GM18861 (cell line): ENCODE measurements around the gene RHOF.

Experiments used
- ATAC-seq: cut with Tn5 transposase; IDR thresholded peaks from one replicate; pipeline ENCODE4 v1.9.1; 2021; ENCODE audit not compliant: unreplicated experiment

The RHOF gene

DNA sequence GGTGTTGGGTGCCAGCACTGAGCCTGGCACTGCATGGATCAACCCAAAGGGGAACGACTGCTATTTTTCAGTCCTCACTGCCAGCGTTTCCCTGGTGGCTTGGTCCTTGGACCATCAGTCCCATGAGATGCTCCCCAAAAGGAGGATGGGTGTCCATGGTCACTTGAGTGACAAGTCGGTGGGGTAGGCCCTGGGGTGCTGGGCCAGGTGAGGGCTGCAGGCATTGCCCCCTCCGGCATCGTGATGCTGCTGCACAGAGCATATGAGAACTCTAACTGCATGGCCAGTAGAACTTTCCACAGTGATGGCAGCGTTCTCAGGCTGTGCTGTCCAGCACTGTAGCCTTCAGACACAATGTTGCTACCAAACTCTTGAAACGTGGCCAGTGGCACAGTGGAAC is 26.6 kb upstream of the RHOF start:
- ATAC-seq = no peak

DNA sequence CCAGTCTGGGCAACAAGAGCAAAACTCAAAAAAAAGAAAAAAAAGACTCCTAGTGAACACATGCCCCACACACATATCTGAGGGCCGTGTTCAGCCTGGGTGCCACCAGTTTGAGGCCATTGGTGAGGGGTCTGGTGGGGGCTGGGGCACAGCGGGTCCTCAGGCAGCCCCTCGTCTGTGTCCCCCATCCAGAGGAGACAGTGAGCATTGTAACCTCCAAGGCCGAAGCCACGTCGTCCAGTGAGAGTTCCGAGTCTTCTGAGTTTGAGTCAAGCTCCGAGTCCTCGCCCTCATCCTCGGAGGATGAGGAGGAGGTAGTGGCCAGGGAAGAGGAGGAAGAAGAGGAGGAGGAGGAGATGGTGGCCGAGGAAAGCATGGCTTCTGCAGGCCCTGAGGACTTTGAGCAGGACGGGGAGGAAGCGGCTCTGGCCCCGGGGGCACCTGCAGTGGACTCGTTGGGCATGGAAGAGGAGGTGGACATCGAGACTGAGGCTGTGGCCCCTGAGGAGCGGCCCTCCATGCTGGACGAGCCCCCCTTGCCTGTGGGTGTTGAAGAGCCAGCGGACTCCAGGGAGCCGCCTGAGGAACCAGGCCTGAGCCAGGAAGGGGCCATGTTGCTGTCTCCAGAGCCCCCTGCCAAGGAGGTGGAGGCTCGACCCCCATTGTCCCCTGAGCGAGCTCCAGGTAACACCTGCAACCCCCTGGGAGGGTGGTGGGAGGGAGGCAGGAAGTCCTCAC is 25.9 kb upstream of the RHOF start:
- no peak for ATAC-seq

- no peak for ATAC-seq
Observed at GRCh38 chr12:121817648-121818043, 24.2 kb upstream of the RHOF start.

DNA sequence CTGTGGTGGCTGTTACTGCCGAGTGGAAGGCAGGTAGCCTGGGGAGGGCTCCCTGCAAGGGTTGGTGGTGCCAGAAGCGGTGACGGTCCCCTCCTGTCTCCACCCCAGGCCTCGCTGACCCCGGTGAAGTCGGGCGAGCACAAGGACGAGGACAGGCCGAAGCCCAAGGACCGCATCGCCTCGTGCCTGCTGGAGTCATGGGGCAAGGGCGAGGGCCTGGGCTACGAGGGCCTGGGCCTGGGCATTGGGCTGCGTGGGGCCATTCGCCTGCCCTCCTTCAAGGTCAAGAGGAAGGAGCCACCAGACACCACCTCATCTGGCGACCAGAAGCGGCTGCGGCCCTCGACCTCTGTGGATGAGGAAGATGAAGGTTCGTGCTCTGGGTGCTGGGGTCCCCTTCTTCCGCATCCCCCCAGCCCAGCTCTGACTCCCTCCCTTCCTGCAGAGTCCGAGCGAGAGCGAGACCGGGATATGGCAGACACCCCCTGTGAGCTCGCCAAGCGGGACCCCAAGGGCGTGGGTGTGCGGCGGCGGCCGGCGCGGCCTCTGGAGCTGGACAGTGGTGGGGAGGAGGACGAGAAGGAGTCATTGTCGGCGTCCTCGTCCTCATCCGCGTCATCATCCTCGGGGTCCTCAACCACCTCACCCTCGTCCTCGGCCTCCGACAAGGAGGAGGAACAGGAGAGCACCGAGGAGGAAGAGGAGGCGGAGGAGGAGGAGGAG is 23.6 kb upstream of the RHOF start:
- ATAC-seq = no peak

DNA sequence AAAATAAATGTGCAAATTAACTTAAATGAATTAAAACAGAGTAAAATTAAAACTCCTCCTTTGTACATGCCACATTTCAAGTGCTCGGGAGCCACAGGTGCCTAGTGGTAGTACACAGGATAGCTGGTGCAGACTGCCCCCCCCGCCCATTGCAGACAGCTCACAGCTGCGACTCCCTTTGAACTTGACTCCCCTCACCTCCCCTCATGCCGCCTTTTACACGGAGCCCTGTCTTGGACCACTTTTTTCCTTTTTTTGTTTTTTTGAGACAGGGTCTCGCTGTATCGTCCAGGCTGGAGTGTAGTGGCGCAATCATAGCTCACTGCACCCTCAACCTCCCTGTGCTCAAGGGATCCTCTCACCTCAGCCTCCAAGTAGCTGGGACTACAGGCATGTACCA is 21.8 kb upstream of the RHOF start:
- ATAC-seq = no peak

DNA sequence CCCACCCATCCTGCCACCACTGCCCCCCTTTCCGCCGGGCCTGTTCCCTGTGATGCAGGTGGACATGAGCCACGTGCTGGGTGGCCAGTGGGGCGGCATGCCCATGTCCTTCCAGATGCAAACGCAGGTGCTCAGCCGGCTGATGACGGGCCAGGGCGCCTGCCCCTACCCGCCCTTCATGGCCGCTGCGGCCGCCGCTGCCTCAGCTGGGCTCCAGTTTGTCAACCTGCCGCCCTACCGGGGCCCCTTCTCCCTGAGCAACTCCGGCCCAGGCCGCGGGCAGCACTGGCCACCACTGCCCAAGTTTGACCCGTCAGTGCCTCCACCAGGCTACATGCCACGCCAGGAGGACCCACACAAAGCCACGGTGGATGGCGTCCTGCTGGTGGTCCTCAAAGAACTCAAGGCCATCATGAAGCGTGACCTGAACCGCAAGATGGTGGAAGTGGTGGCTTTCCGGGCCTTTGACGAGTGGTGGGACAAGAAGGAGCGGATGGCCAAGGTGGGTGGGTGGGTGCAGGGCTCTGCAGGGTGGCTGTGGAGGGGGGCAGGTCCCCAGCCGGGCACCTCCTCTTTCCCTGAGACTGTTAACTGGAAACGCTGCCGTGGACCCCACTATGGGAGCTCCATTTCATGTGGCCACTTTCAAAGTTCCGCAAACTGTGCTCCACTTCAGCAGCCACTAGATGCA is 21.1 kb upstream of the RHOF start:
- ATAC-seq = no peak

DNA sequence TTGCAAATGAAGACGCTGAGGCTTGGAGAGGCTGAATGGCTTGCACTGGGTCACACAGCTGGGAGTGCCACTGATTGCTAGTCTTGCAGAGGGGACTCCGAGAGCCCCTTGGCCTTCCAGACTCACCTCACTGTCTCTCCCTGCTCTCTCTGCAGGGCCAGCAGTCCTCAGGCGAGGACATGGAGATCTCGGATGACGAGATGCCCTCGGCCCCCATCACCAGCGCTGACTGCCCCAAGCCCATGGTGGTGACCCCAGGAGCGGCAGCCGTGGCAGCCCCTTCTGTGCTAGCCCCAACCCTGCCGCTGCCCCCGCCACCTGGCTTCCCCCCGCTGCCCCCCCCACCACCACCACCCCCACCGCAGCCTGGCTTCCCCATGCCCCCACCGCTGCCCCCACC is 20.5 kb upstream of the RHOF start:
- ATAC-seq = no peak

DNA sequence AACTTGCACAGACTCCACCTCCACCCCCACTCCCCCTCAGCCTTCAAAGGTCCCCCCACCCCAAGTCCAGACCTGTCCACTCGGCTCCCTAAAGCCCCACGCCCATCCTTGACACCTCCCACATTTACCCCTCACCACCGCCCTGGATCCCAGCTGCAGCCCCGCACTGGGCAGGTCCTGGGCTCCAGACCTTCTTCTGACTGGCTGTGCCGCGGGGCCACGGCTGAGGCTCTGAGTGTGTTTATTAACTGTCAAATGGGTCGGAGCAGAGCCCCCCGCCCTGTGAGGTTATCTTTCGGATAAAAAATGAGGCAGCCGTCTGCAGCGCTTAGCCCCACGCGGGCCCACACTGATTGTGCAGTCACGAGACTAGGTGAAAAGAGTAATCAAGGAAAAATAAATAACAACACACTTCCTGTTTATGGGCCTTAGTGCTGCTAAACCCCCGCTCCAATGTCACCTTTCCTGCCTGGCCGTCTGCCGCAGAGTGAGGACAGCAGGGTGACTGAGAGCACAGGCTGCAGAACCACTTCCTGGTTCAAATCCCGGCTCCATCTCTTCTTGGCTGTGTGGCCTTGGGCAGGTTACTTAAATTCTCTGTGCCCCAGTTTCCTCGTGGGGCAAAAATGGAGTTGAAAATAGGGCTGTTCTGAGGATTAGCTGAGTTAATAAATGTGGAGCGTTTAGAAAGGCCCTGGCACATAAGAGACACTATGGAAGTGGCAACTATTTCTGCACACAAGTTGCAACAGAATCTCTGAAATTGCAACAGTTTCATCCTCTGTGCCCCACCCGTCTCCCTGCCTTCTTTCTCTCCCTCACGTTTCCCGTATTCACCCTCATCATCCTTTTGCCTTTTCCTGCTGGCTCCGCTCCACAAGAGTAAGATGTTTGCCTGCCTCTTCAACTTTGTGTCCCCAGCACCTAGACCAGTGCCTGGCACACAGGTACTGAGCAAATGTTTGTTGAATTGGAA is 19.7 kb upstream of the RHOF start:
- no peak for ATAC-seq

DNA sequence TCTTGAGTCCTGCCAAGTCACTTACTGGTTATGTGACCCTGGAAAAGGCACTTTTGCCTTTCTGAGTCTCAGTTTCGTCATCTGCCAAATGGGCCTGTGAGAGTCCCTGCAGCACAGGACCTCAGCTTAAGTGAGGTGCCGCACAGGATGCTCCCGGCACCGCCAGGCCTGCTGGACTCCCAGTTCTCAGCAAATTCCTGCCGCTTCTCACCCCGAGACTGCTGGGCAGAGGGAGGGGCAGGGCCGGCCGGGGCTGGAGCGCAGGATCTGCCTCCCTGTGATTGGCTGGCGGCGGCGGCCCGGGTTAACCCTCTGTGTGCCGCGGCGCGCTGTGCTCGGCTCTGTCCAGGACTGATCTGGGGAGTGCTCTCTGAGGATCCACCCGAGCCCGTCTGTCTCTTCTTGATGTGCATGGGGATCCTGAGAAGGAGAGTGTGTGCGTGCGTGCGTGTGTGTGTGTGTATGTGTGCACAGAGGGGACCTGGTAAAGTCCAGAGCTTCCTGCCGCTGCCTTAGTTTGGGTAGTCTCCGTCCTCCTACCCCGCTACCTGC is 18.9 kb upstream of the RHOF start:
- no peak for ATAC-seq

GRCh38 chr12:121811434-121812319 is 18.2 kb upstream of the RHOF start:
- no peak for ATAC-seq

GRCh38 chr12:121810833-121811433 is 17.4 kb upstream of the RHOF start:
- no peak for ATAC-seq

DNA sequence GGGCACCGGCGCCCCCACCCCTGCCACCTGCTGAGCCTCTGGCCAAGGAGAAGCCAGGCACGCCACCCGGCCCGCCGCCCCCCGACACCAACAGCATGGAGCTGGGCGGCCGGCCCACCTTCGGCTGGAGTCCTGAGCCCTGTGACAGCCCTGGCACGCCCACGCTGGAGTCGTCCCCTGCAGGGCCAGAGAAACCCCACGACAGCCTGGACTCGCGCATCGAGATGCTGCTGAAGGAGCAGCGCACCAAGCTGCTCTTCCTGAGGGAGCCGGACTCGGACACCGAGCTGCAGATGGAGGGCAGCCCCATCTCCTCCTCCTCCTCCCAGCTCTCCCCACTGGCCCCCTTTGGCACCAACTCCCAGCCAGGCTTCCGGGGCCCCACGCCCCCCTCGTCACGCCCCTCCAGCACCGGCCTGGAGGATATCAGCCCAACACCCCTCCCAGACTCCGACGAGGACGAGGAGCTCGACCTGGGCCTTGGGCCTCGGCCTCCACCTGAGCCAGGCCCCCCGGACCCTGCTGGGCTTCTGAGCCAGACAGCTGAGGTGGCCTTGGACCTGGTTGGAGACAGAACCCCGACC is 16.8 kb upstream of the RHOF start:
- no peak for ATAC-seq

DNA sequence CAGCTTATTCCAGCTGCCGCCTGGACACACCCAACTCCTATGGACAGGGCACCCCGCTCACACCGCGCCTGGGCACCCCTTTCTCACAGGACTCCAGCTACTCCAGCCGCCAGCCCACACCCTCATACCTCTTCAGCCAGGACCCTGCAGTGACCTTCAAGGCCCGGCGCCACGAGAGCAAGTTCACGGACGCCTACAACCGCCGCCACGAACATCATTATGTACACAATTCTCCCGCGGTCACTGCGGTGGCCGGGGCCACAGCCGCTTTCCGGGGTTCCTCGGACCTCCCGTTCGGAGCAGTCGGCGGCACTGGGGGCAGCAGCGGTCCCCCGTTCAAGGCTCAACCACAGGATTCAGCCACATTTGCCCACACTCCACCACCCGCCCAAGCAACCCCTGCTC is 16.2 kb upstream of the RHOF start:
- ATAC-seq = no peak

DNA sequence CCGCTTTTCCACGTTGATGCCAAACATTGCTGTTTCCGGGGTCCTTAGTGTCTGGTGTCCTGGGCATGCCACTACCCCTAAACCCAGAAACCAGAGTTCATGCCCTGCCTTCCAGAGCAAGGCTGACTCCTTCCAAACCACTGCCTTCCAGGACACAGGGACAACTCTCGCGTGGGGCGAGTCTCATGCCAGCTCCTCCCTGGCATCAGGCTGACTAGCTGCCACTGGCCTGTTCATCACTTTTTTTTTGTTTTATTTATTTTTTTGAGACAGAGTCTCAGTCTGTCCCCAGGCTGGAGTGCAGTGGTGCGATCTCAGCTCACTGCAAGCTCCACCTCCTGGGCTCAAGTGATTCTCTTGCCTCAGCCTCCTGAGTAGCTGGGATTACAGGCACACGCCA is 15.1 kb upstream of the RHOF start:
- ATAC-seq = no peak

DNA sequence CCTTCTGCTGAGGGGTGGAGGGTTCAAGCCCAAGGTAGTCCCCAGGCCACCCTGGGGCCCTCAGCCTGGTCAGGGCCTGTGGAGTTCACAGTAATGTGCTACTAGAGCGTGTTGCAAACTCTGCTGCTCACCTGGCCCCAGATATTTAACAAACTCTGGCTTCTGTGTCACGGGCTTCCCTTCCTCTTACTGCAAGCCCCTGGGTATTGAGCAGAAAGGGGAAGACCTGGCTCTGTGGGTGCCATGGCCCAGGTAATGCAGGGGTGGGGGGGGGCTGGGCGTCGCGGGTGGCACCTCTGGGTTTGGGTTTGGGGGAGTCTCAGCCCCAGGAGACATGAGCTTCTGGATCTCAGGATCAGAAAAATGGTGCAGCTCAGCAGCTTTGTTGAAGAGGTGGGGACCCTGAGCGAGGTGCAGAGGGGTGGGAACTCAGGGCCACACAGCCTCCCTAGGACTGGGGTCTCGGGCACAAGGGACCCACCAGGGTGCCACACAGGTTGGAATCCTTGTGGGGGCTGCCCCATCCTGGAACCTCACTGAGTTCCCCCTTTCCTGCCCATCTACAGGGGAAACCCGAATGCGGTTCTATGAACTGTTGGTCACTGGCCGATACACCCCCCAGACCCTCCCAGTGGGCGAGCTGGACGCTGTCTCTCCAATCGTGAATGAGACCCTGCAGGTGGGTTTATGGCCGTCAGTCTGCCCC is 14.3 kb upstream of the RHOF start:
- no peak for ATAC-seq

DNA sequence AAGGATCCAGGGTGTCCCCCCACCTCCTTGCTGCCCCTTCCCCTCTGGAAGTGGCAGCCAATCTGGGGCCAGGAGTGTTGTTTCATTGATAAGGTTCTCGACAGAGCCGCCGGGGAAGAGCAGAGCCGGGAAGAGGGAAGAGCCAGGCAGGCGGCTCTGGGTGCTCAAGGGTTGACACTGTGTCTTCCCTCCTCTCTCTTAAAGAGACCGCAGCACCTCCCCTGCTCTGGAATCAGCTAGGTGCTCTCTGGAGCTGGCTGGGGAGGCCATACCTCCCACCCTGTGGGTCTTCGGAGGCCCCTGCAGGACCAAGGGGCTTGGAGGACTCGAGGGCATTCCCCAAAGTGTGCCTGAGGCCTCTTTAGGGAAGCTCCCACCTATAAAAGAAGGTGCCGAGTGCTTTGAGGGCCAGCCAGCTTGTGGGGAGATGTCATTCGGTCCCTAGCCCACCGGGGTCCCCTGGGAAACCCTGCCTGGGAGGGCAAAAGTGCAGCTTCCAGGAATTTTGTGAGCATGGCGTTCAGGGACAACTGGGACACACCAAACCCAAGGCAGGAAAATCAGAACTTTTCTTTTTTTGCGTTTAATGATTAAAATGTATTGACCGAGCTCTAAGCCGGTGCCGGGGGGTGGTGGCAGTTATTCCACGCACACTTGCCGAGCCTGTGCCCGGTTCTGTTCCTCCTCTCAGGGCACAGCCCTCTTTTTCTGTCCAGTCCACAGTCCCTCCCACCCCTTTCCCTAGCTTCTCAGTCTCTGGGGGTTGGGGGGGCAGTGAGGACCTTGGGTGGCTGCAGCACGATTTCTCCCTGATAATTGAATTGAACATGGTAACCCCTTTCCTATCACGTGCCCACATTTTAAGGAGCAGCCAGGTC is 13.3 kb upstream of the RHOF start:
- ATAC-seq = no peak

GRCh38 chr12:121806009-121806545 is 12.6 kb upstream of the RHOF start:
- no peak for ATAC-seq
